ENCODE results near the gene KIAA0825. TPM values are rescaled to one million over a fixed set of nuclear protein-coding genes. Genes with fewer than 3 reads are reported as not detected.

Gene KIAA0825
- total and polyA plus RNA-seq, 2 experiments from 2014 or later: 1.7 to 1.8 TPM

- TF ChIP-seq EZH2phosphoT487 (IDR thresholded peaks at IDR 0.05; ENCODE audit: unreplicated experiment): no peak
- no peak for TF ChIP-seq CTCF (conservative IDR thresholded peaks at IDR 0.05; ENCODE audit: low read depth in 2 of 2)
- no peak for TF ChIP-seq EZH2 (IDR thresholded peaks at IDR 0.05; ENCODE audit: low read depth, unreplicated experiment)
- TF ChIP-seq JUNB (IDR thresholded peaks at IDR 0.05; ENCODE audit: unreplicated experiment): no peak
- TF ChIP-seq ZNF114 (CRISPR knock-in tag; IDR thresholded peaks at IDR 0.05): no peak
- TF ChIP-seq STAT1 (IDR thresholded peaks at IDR 0.05; ENCODE audit: unreplicated experiment): no peak
- TF ChIP-seq, protein P1, sequence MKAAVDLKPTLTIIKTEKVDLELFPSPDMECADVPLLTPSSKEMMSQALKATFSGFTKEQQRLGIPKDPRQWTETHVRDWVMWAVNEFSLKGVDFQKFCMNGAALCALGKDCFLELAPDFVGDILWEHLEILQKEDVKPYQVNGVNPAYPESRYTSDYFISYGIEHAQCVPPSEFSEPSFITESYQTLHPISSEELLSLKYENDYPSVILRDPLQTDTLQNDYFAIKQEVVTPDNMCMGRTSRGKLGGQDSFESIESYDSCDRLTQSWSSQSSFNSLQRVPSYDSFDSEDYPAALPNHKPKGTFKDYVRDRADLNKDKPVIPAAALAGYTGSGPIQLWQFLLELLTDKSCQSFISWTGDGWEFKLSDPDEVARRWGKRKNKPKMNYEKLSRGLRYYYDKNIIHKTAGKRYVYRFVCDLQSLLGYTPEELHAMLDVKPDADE (IDR thresholded peaks at IDR 0.05): no peak
- TF ChIP-seq POLR2AphosphoS5 (IDR thresholded peaks at IDR 0.05; ENCODE audit: low read depth): no peak
- no peak for TF ChIP-seq REST (IDR thresholded peaks at IDR 0.05; ENCODE audit: unreplicated experiment)
- no peak for TF ChIP-seq ZNF331 (CRISPR knock-in tag; IDR thresholded peaks at IDR 0.05; ENCODE audit: low read depth)
Observed at GRCh38 chr5:94621763-94622162, 3.4 kb upstream of the KIAA0825 start (continued).

DNA sequence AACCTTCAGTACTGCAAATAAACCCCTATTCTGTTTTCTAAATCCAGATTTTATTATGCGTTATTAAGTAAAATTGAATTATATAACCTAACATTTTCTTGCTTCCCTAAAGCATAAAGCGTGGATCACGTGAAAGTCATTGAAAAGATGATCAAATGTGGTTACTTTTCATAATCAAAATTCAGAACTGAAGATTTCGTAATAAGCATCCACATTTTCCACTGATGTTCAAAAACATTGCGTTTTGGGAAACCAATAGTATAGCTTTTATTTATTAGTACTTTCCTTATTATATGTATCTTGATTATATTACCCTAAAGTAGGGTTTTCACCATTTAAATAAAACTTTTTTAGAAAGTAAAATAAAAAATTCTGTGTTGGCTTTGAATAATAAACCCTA is 1.9 kb upstream of the KIAA0825 start:
- H2AFZ ChIP-seq: no peak overlapping the region
- H3K27me3 Mint-ChIP-seq (ENCODE audit: insufficient read depth, low read depth, poor library complexity): no peaks in the 10 kb centered on the region
- peaks cover 67% of the 10 kb centered on the region for H3K79me2 ChIP-seq (replicated peaks; ENCODE audit: insufficient read depth)
- H3F3A ChIP-seq (replicated peaks; ENCODE audit: low read depth): no peaks in the 10 kb centered on the region
- no peak overlapping the region for H3K27ac Mint-ChIP-seq
- no peaks in the 10 kb centered on the region; the same call in 2 of the 3 replicates for H3K36me3 Mint-ChIP-seq (ENCODE audit: low read depth)
- no peak overlapping the region for H3K4me2 ChIP-seq
- H3K9me3 Mint-ChIP-seq: no peaks in the 10 kb centered on the region
- no peaks in the 10 kb centered on the region for H3K9me2 ChIP-seq (ENCODE audit: insufficient read depth)
- peak overlapping the region; percentile 90; the same call in 1 of the 3 replicates for H3K4me3 Mint-ChIP-seq
- H3K27ac ChIP-seq (ENCODE audit: low read depth): no peak overlapping the region
- H4K20me1 ChIP-seq (replicated peaks; ENCODE audit: insufficient read depth): peaks cover 23% of the 10 kb centered on the region
- peaks cover 18% of the 10 kb centered on the region for H3K4me1 ChIP-seq (ENCODE audit: insufficient read depth)
- no peak overlapping the region for H3K4me3 ChIP-seq
- ATAC-seq: no peak
- H3K36me3 ChIP-seq (ENCODE audit: insufficient read depth): no peaks in the 10 kb centered on the region
- H3K4me1 Mint-ChIP-seq: peaks cover 21% of the 10 kb centered on the region
- no peak for DNase-seq (ENCODE audit: low spot score)
- no peaks in the 10 kb centered on the region for H3K27me3 ChIP-seq (ENCODE audit: insufficient read depth)
- TF ChIP-seq JUNB (IDR thresholded peaks at IDR 0.05; ENCODE audit: unreplicated experiment): no peak
- TF ChIP-seq ZNF331 (CRISPR knock-in tag; IDR thresholded peaks at IDR 0.05; ENCODE audit: low read depth): no peak
- no peak for TF ChIP-seq STAT1 (IDR thresholded peaks at IDR 0.05; ENCODE audit: unreplicated experiment)
- TF ChIP-seq EZH2phosphoT487 (IDR thresholded peaks at IDR 0.05; ENCODE audit: unreplicated experiment): no peak
- TF ChIP-seq ZNF462 (CRISPR knock-in tag; IDR thresholded peaks at IDR 0.05): no peak

Measured in GM23338 (cell line).